ENCODE results near the gene GRIP1. TPM values are rescaled to one million over a fixed set of nuclear protein-coding genes. Genes with fewer than 3 reads are reported as not detected.

The GRIP1 gene
- total RNA-seq, 4 donors from 2014 or later: 0.22 to 3.0 (median 1.6) TPM

- H3K36me3 ChIP-seq: no peaks in the 10 kb centered on the region
- no peaks in the 10 kb centered on the region for H3K9me3 ChIP-seq
- peak within 1 kb of the TSS; percentile 66 to 90 (median 85) for H3K27ac ChIP-seq
- no peaks in the 10 kb centered on the region for H3K27me3 ChIP-seq
- H3K4me3 ChIP-seq: peak within 1 kb of the TSS; percentile 66 to 78 (median 73)
- TF ChIP-seq POLR2A (IDR thresholded peaks at IDR 0.05) (peak in 1 of 2 donors; percentile 67), CTCF (IDR thresholded peaks at IDR 0.05) (peak in 2 of 5 experiments; percentile 13 to 20), EP300 (IDR thresholded peaks at IDR 0.05) (peak; percentile 41 to 78)
- peak; percentile 98 to 99 for DNase-seq (ENCODE audit: low spot score in 2 of 2)
- peaks cover 0 to 37% (median 10%) of the 10 kb centered on the region in 4 donors for H3K4me1 ChIP-seq
- WGBS, 2 donors: 0% methylated on average over 42 to 45 of the region's 45 CpGs
Observed at GRCh38 chr12:66301944-66302826, 376.7 kb downstream of the GRIP1 start, which contains the start of gene HELB. HELB (plus strand) TSS chr12:66302493; CDS start chr12:66302604, 111 bp downstream.

GRCh38 chr12:66297923-66298322 is 381.0 kb downstream of the GRIP1 start:
- H3K4me1 ChIP-seq: peaks cover 0 to 11% (median 0%) of the 10 kb centered on the region in 4 donors
- 89 to 91% methylated on average over 3 of the region's 3 CpGs for whole genome bisulfite sequencing, 2 donors
- no peak overlapping the region for H3K4me3 ChIP-seq
- no peaks in the 10 kb centered on the region for H3K36me3 ChIP-seq
- H3K9me3 ChIP-seq: no peaks in the 10 kb centered on the region
- H3K27ac ChIP-seq: no peak overlapping the region
- no peak for DNase-seq (ENCODE audit: low spot score in 2 of 2)
- H3K27me3 ChIP-seq: no peaks in the 10 kb centered on the region
- TF ChIP-seq CTCF (IDR thresholded peaks at IDR 0.05): no peak
- TF ChIP-seq EP300 (IDR thresholded peaks at IDR 0.05): no peak
- TF ChIP-seq POLR2A (IDR thresholded peaks at IDR 0.05): no peak

Small RNA genes lying within 50 kb of the gene (small RNA-seq; reads per million reads assigned to genes)
- not detected for gene OSBPL9P5

All from tibial nerve (tissue), 4 donors.